CD4-positive, alpha-beta T cell treated with Interleukin-6 for 4 hours (primary cell): ENCODE measurements around the gene SRCIN1.

ENCODE experiments used
- DNase-seq: peaks from one replicate; pipeline ENCODE4 v3.0.0-alpha.2; 2020; ENCODE audit warnings: mixed read lengths

Gene SRCIN1

GRCh38 chr17:38598995-38599394 is 6.8 kb downstream of the SRCIN1 start:
- DNase-seq, result no peak

- DNase-seq, result no peak
These were observed 7.2 kb downstream of the SRCIN1 start for GRCh38 chr17:38598536-38598935.

- DNase-seq, result no peak
These were observed 8.4 kb downstream of the SRCIN1 start for GRCh38 chr17:38597375-38597774.

DNA sequence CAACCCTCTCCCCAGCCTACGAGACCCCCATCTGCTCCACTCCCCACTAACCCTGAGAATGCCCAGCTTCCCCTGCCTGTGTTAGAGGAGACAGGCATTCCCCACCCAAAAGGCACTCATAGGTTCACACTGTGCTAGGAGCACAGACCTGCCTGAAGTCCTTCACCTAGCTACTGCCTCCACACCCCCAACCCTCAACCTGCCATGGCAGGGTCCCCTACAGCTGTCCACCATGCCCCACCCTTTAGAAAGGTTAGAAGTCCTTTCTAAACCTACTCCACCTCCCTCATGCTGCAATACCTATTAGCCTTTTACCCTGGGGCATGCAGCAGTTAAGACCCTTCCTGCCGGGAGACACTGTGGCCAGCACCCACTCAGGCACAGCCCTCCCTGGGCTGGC is 9.1 kb downstream of the SRCIN1 start:
- no peak for DNase-seq

GRCh38 chr17:38595892-38596291 is 9.9 kb downstream of the SRCIN1 start:
- DNase-seq, result no peak

DNA sequence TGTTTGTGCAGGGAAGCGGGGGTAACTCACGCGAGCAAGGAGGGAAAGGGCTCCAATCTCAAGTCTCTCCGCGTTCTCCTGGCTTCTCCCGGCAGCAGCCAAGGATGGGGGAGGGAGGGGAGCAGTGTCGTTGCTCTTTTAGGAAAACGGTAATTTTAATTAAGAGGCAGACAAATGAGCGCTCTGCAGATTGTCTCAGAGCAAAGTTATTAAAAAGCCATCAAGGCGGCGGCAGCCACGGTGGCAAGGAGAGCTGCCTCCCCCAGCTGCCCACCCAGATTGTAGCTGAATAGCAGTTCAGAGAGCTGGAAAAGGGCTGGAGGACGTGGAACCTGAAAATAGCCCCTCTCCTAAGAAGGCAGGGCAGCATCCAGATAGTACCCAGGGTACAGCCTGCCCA is 11.6 kb downstream of the SRCIN1 start:
- DNase-seq, result no peak

GRCh38 chr17:38592487-38592886 is 13.3 kb downstream of the SRCIN1 start:
- DNase-seq, result no peak

DNA sequence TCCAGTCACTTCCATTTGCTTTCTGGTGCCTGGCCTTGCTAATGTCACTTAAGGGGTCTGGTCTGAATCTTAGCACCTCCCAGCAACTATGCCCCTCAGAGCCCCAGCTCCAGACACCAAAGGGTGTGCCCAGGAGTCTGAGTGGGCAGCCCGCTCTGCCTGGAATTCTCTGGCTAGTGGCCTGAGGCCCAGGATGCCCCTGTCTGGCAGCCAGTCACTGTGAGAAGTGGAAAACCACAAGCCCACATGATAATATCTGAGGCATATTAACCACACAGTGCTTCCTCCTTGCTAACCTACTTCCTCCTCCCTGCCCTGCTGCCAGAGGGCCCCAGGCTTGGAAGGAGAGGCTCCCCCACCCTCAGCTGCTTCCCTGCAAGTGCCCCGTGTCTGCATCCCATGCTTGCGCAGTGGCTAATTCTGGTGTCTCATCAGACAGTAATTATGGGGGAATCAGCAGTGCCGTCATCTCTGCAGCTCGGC is 14.0 kb downstream of the SRCIN1 start:
- DNase-seq, result no peak

GRCh38 chr17:38590988-38591758 is 14.6 kb downstream of the SRCIN1 start:
- DNase-seq, result no peak

DNA sequence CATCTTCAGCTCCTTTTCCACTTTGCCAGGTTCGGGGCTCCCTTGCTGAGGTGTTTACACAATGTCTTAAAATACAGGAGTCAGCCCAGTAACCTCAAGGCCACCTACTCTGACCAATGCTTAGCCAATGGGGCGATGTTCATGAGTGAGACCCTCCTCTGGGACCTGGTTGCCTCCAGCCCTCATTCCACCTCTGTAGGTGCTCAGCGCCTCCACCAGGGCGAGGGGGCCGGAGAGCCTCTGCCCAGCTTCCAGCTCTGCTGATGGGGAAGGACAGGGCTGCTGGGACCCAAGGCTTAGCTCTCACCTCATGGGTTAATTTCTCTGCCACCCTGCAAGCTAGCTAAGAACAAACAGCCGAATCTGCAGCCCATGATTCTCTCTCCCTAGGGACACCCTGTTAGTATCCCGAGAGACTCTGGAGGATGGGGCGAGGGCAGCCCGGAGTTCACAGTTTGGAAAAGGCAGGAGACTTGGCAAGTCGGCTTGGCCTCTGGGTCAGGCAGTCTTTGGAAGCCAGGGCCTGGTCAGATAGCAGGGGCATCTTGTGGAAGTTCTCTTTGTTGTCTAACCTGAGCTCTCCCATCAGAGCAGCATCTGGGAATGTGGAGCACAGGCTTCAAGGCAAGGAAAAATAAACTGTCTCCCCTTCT is 16.2 kb downstream of the SRCIN1 start:
- no peak for DNase-seq

DNA sequence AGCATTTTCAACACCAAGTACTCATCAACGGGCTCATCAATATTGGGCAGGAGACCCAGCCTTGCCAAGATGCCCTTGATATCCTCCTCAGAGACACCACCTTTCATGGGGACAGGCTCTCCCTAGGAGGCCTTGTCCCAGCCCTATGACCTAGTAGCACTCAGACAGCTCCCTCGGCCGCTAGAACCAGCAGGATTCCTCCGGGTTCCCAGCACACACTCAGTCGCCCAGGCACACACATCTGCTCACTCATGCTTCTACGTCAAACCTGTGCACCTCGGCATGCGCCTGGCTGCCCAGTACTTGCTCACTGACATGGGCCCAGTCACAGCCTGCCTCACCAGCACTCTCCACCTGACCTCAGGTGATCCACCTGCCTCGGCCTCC is 17.0 kb downstream of the SRCIN1 start:
- no peak for DNase-seq

- no peak for DNase-seq
These were observed 17.6 kb downstream of the SRCIN1 start for GRCh38 chr17:38587947-38588787.

GRCh38 chr17:38587203-38587602 is 18.5 kb downstream of the SRCIN1 start:
- DNase-seq, result no peak

DNA sequence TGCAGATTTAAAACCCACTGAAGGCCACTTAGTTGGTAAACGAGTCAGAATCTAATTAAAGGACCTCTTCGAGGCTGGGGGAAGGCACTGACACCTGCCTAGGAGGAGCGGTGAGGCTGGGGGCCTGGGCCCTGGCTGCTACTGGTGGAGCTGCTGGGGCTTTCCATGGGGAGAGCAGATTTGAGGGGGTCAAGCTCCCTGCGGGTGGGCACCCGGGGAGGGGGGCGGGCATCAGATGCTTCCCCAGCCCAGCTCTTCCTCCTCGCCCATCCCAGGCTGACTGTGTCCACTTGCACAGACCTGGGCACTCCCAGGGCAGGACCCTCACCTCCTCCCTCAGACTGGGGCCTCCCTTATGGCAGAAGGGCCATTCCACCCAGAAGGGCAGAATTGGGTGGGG is 19.0 kb downstream of the SRCIN1 start:
- DNase-seq, result no peak

GRCh38 chr17:38585918-38586529 is 19.7 kb downstream of the SRCIN1 start:
- DNase-seq, result no peak

GRCh38 chr17:38585056-38585917 is 20.5 kb downstream of the SRCIN1 start:
- DNase-seq, result no peak

- peak; percentile 72 for DNase-seq
These were observed 21.3 kb downstream of the SRCIN1 start for GRCh38 chr17:38584350-38584925.

DNA sequence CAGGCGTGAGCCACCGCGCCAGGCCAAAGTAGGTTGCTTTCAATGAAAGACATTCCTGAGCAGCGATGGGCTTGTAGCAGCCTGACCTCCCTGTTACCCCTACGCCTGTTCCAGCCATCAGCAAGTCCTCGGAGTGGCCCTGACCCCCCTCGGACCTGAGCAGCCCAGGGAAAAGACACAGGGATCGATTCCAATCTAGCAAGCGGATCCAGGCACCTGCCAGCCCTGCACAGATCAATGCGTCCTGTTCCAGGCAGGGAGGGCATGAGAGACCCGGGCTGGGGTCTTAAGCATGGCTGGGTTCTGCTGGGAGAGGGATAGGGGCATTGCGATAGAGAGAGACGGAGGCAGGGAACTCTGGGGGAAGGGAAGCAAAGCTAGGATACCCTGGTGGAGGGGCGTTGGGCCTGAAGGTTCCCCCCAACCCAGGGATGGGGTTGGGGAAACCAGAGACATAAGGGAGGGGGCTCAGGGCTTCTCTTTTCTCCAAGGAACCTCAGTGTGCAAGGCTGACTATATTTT is 21.9 kb downstream of the SRCIN1 start:
- DNase-seq, result no peak

- no peak for DNase-seq
These were observed 22.6 kb downstream of the SRCIN1 start for GRCh38 chr17:38583176-38583575.

DNA sequence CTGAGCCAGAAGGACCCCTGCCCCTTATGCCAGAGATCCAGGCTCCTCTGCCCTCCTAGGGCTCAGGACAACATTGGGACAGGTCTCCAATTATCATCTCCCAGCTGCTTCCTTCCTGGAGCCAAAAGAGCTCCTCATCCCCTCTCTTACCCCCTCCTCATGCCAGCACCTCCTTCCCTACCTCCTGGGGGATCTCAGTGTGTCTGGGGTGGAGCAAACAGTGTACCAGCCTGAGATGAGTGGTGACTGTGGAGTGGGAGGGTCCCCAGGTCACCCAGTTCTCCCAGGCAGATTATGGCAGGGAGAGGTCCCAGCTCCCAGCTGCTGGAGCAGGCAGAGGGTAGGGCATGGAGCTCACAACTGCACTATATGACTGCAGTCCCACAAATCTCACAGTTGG is 23.7 kb downstream of the SRCIN1 start:
- no peak for DNase-seq

DNA sequence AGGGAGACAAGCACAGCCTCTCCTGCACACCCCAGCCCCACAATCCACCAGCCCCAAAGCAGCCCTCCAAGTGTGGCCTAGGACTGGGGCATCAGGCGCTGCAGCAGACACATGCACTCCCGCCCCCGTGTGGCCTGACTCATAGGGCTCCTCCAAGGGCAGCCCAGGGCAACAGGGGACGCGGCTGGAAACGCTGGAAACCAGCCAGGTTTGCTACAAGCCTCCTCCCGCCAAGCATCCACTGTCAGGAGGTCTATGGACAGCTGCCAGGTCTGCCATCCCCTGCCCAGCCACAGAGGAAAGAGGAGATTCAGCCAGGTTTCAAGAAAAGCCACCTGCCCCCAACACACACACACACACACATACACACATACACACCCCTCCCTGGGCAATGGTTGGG is 25.8 kb downstream of the SRCIN1 start:
- peak; percentile 11 for DNase-seq

GRCh38 chr17:38579083-38579480 is 26.7 kb downstream of the SRCIN1 start:
- no peak for DNase-seq
